Colonic mucosa (tissue), 4 donors: ENCODE measurements around the gene OR8D1. TPM values are rescaled to one million over a fixed set of nuclear protein-coding genes. Genes with fewer than 3 reads are reported as not detected.

Experiments used
- DNase-seq: peaks from one replicate; pipeline ENCODE4 v3.0.0-alpha.2; 2020
- H3K27ac ChIP-seq: fragments of 200-600 bp; one replicate; pipeline ENCODE4 v1.8.0; 2021
- H3K27me3 ChIP-seq: fragments of 200-600 bp; one replicate; pipeline ENCODE4 v1.8.0; 2021
- H3K36me3 ChIP-seq: fragments of 200-600 bp; one replicate; pipeline ENCODE4 v1.8.0; 2021
- H3K4me1 ChIP-seq: fragments of 200-600 bp; one replicate; pipeline ENCODE4 v1.8.0; 2021; ENCODE audit warnings: mild to moderate bottlenecking
- H3K4me3 ChIP-seq: fragments of 200-600 bp; one replicate; pipeline ENCODE4 v1.8.0; 2021
- H3K9ac ChIP-seq, 2 donors: one replicate each; pipeline ENCODE4 v1.7.0; 2013; ENCODE audit warnings: control low read depth in 2 of 2, low read depth in 2 of 2, low read length in 2 of 2
- H3K9me3 ChIP-seq: fragments of 200-600 bp; one replicate; pipeline ENCODE4 v1.8.0; 2021
- CTCF ChIP-seq: fragments of 200-600 bp; IDR thresholded peaks from one replicate; pipeline ENCODE4 v1.8.0; 2022; ENCODE audit warnings: antibody characterized with exemption, mild to moderate bottlenecking
- intact Hi-C: fragments of 100-400 bp; cut with DNase I; formaldehyde crosslinking; loops from one replicate; pipeline ENCODE4 v1.14.1; 2022
- total RNA-seq, 2 donors: library from RNA; stranded (reverse); fragmentation: NEBNext Ultra II Directional in 1 of 2; extraction: Animal tissue kit (Norgen Biotek cat#: 25700) in 1 of 2; gene quantifications; one replicate each; pipeline ENCODE4 v1.2.1, GENCODE V29; 2021
- donor health status: healthy.
- donor health status: DM: no; HTN: no; CAD: no.
- donor health status: DM: no; HTN: no; CAD: no.

Gene OR8D1
- not detected for total RNA-seq

- Histone ChIP-seq H3K4me1 (no peaks in the 10 kb centered on the region), H3K27ac (no peak within 1 kb of the TSS), H3K4me3 (no peak within 1 kb of the TSS), H3K9me3 (no peaks in the 10 kb centered on the region), H3K9ac (no peak within 1 kb of the TSS), H3K36me3 (no peaks in the 10 kb centered on the region), H3K27me3 (no peaks in the 10 kb centered on the region)
- intact Hi-C loops: no loop called here
- no peak for TF ChIP-seq CTCF
- DNase-seq: no peak
Observed at GRCh38 chr11:124313849-124314248, at the start of gene OR8D1. Gene OR8D1, minus strand, starts transcription at chr11:124313949. Its CDS starts 3,183 bp downstream, at chr11:124310766.

GRCh38 chr11:124359566-124359965 is 45.8 kb upstream of the OR8D1 start:
- Histone ChIP-seq H3K4me3 (no peak overlapping the region), H3K36me3 (no peaks in the 10 kb centered on the region), H3K9me3 (no peaks in the 10 kb centered on the region), H3K27me3 (no peaks in the 10 kb centered on the region), H3K4me1 (no peaks in the 10 kb centered on the region), H3K9ac (no peak overlapping the region), H3K27ac (no peak overlapping the region)
- no peak for TF ChIP-seq CTCF
- DNase-seq: no peak
- intact Hi-C loops: no loop called here

- Histone ChIP-seq H3K9me3 (no peaks in the 10 kb centered on the region), H3K27me3 (no peaks in the 10 kb centered on the region), H3K9ac (no peak overlapping the region), H3K27ac (no peak overlapping the region), H3K36me3 (no peaks in the 10 kb centered on the region), H3K4me3 (no peak overlapping the region), H3K4me1 (no peaks in the 10 kb centered on the region)
- no peak for TF ChIP-seq CTCF
- DNase-seq: no peak
- intact Hi-C loops: no loop called here
Observed at GRCh38 chr11:124346311-124346955, 32.7 kb upstream of the OR8D1 start.

GRCh38 chr11:124344346-124344745 is 30.6 kb upstream of the OR8D1 start:
- Histone ChIP-seq H3K36me3 (no peaks in the 10 kb centered on the region), H3K9ac (no peak overlapping the region), H3K27me3 (no peaks in the 10 kb centered on the region), H3K27ac (no peak overlapping the region), H3K9me3 (no peaks in the 10 kb centered on the region), H3K4me1 (no peaks in the 10 kb centered on the region), H3K4me3 (no peak overlapping the region)
- no peak for TF ChIP-seq CTCF
- no peak for DNase-seq
- intact Hi-C loops: no loop called here

- intact Hi-C loops: no loop called here
- Histone ChIP-seq H3K9ac (no peak overlapping the region), H3K9me3 (no peaks in the 10 kb centered on the region), H3K4me1 (no peaks in the 10 kb centered on the region), H3K27me3 (no peaks in the 10 kb centered on the region), H3K27ac (no peak overlapping the region), H3K36me3 (no peaks in the 10 kb centered on the region), H3K4me3 (no peak overlapping the region)
- no peak for DNase-seq
- no peak for TF ChIP-seq CTCF
Observed at GRCh38 chr11:124340142-124340447, 26.3 kb upstream of the OR8D1 start.
